HepG2 (cell line): ENCODE data around the gene KLHL36. TPM values are rescaled to one million over a fixed set of nuclear protein-coding genes. Genes with fewer than 3 reads are reported as not detected.
A peak's percentile ranks its signal among the peaks of the same experiment; 100 is the strongest.

ENCODE experiments used
- ARID4A ChIP-seq: sonication (generic); formaldehyde crosslinking; IDR thresholded peaks from 2 replicates; pipeline ENCODE4 v1.5.0; 2020; ENCODE audit warnings: mild to moderate bottlenecking, missing genetic modification reagents, borderline replicate concordance
- BORCS8-MEF2B ChIP-seq: sonication (generic); formaldehyde crosslinking; IDR thresholded peaks from 2 replicates; pipeline ENCODE4 v1.8.0; 2022; ENCODE audit warnings: mild to moderate bottlenecking, missing genetic modification reagents
- CBX5 ChIP-seq: sonication (generic); formaldehyde crosslinking; IDR thresholded peaks from 2 replicates; pipeline ENCODE4 v1.4.0; 2020; ENCODE audit warnings: missing genetic modification reagents, borderline replicate concordance
- CSRNP1 ChIP-seq: sonication (generic); formaldehyde crosslinking; IDR thresholded peaks from 2 replicates; pipeline ENCODE4 v1.8.1; 2023; ENCODE audit warnings: mild to moderate bottlenecking, missing genetic modification reagents
- HNF4G ChIP-seq, 2 experiments: sonication (generic) in 1 of 2; formaldehyde crosslinking in 1 of 2; IDR thresholded peaks; 2 replicates each; pipeline versions ENCODE4 v1.4.0 to v1.6.1; 2011 to 2020; ENCODE audit warnings: borderline replicate concordance in 2 of 2, low read depth in 2 of 2, mild to moderate bottlenecking in 2 of 2, low read length in 1 of 2, missing genetic modification reagents in 1 of 2, moderate library complexity in 1 of 2
- JUN ChIP-seq: sonication (generic); formaldehyde crosslinking; IDR thresholded peaks from 2 replicates; pipeline ENCODE4 v1.4.0; 2020; ENCODE audit warnings: mild to moderate bottlenecking, missing genetic modification reagents
- KLF11 ChIP-seq: IDR thresholded peaks from 2 replicates; pipeline ENCODE4 v1.6.1; 2016; ENCODE audit warnings: missing compliant biosample characterization
- MNT ChIP-seq: fragments of 450-650 bp; IDR thresholded peaks from 2 replicates; pipeline ENCODE4 v1.6.1; 2016
- PHF5A ChIP-seq: IDR thresholded peaks from one replicate; pipeline ENCODE4 v1.6.1; 2018; ENCODE audit warnings: low read depth, missing genetic modification reagents; ENCODE audit not compliant: unreplicated experiment
- SP5 ChIP-seq: IDR thresholded peaks from 2 replicates; pipeline ENCODE4 v1.6.1; 2016; ENCODE audit warnings: low read depth, borderline replicate concordance
- TBP ChIP-seq: sonication (generic); formaldehyde crosslinking; IDR thresholded peaks from 2 replicates; pipeline ENCODE4 v1.5.0; 2020; ENCODE audit warnings: missing genetic modification reagents
- TSC22D2 ChIP-seq: sonication (generic); formaldehyde crosslinking; IDR thresholded peaks from 2 replicates; pipeline ENCODE4 v1.5.1; 2020; ENCODE audit warnings: missing genetic modification reagents, mild to moderate bottlenecking, borderline replicate concordance
- XBP1 ChIP-seq: sonication (generic); formaldehyde crosslinking; IDR thresholded peaks from 2 replicates; pipeline ENCODE4 v1.5.0; 2020; ENCODE audit warnings: missing genetic modification reagents
- ZBTB10 ChIP-seq: sonication (generic); formaldehyde crosslinking; IDR thresholded peaks from 2 replicates; pipeline ENCODE4 v1.4.0; 2020; ENCODE audit warnings: missing genetic modification reagents, borderline replicate concordance
- ZFP1 ChIP-seq: IDR thresholded peaks from 2 replicates; pipeline ENCODE4 v1.6.1; 2016
- ZKSCAN5 ChIP-seq: sonication (generic); formaldehyde crosslinking; IDR thresholded peaks from 2 replicates; pipeline ENCODE4 v1.5.1; 2020; ENCODE audit warnings: mild to moderate bottlenecking, missing genetic modification reagents
- ZNF296 ChIP-seq: sonication (generic); formaldehyde crosslinking; conservative IDR thresholded peaks from 2 replicates; pipeline ENCODE4 v1.5.0; 2020; ENCODE audit warnings: mild to moderate bottlenecking, missing genetic modification reagents
- ZNF3 ChIP-seq: IDR thresholded peaks from 2 replicates; pipeline ENCODE4 v1.7.0; 2017; ENCODE audit warnings: inconsistent platforms
- ZNF326 ChIP-seq: sonication (generic); formaldehyde crosslinking; IDR thresholded peaks from 2 replicates; pipeline ENCODE4 v1.4.0; 2020; ENCODE audit warnings: missing genetic modification reagents, borderline replicate concordance
- ZNF451 ChIP-seq: sonication (generic); formaldehyde crosslinking; IDR thresholded peaks from 2 replicates; pipeline ENCODE4 v1.5.0; 2020; ENCODE audit warnings: mild to moderate bottlenecking, missing genetic modification reagents
- polyA plus RNA-seq, 8 experiments: library from polyadenylated mRNA; depleted of rRNA in 3 of 8; stranded (reverse) in 7 of 8; unstranded in 1 of 8; fragments of >200 nt; fragmentation: Illumina TruSeq in 4 of 8; extraction: Trizol in 4 of 8; gene quantifications; 2 replicates each; pipeline versions ENCODE4 v1.2.1 to v1.2.3, GENCODE V29; 2011 to 2016; ENCODE audit warnings: low read depth in 4 of 8, missing spikeins in 1 of 8, mixed read lengths in 1 of 8; ENCODE audit not compliant: insufficient read depth in 1 of 8
- total RNA-seq, 5 experiments: library from RNA; depleted of rRNA; stranded (reverse); fragments of >200 nt; fragmentation: Illumina TruSeq; extraction: Trizol; gene quantifications; 2 replicates each; pipeline ENCODE4 v1.2.3, GENCODE V29; 2016; ENCODE audit warnings: low read depth in 1 of 5

Gene KLHL36
- total and polyA plus RNA-seq, 2 of the 13 experiments (the other 11 are each of a cell fraction or from before 2014, with no cell fraction given), result 24.3 to 26.0 TPM

GRCh38 chr16:84599521-84600202 lies 48.6 kb upstream of the KLHL36 start (continued):
- no peak for TF ChIP-seq ZBTB10 (CRISPR knock-in tag)
- TF ChIP-seq TBP (CRISPR knock-in tag), result no peak
- peak; percentile 60; the same call in 1 of the 2 replicates for TF ChIP-seq CSRNP1 (CRISPR knock-in tag)
- no peak for TF ChIP-seq ZNF3 (CRISPR knock-in tag)
- TF ChIP-seq BORCS8-MEF2B, result peak; percentile 48; the same call in 1 of the 2 replicates
- no peak for TF ChIP-seq TSC22D2
- TF ChIP-seq ZNF296, result no peak
- TF ChIP-seq SP5 (CRISPR knock-in tag), result peak; percentile 47; the same call in 1 of the 2 replicates
- TF ChIP-seq ARID4A (CRISPR knock-in tag), result peak; percentile 52; the same call in 1 of the 2 replicates
- no peak for TF ChIP-seq PHF5A (CRISPR knock-in tag)
- TF ChIP-seq ZNF326 (CRISPR knock-in tag), result no peak
- peak; percentile 53; the same call in 1 of the 2 replicates for TF ChIP-seq CBX5 (CRISPR knock-in tag)
- TF ChIP-seq ZNF451 (CRISPR knock-in tag), result no peak
- no peak for TF ChIP-seq MNT
- no peak for TF ChIP-seq XBP1 (CRISPR knock-in tag)
- no peak; the same call in 1 of the 2 replicates for TF ChIP-seq ZFP1
- no peak for TF ChIP-seq ZKSCAN5
- TF ChIP-seq JUN (CRISPR knock-in tag), result no peak
- no peak for TF ChIP-seq HNF4G (IDR thresholded peaks at IDR 0.05; ENCODE audit: borderline replicate concordance, low read depth, low read length)
- TF ChIP-seq HNF4G (CRISPR knock-in tag; IDR thresholded peaks at IDR 0.05; ENCODE audit: borderline replicate concordance, low read depth), result no peak
- no peak for TF ChIP-seq KLF11
